K562 (cell line): ENCODE measurements around the gene PARD3B. TPM values are rescaled to one million over a fixed set of nuclear protein-coding genes. Genes with fewer than 3 reads are reported as not detected.

Experiments
- ATAC-seq: fragments of 200-7000 bp; cut with Tn5 transposase; 3 replicates; pipeline ENCODE4 v1.9.1; 2020; ENCODE audit warnings: moderate library complexity
- BruUV-seq: library from RNA; stranded (reverse); fragments of 400-500 nt; replicated peaks from 2 replicates; lab custom pipeline; 2021; lab: Mats Ljungman, UMichigan
- CTCF ChIA-PET: fragments of 300-600 bp; formaldehyde crosslinking; extraction: SDS; loops from one replicate; lab custom pipeline; 2021; ENCODE audit warnings: low intra/inter-chr PET ratio; lab: Yijun Ruan, JAX
- POLR2A ChIA-PET: fragments of 300-600, 350-650 bp; sonication (Branson Sonifier 250); formaldehyde crosslinking; extraction: SDS; loops from one replicate; lab custom pipeline; 2021; ENCODE audit warnings: antibody characterized with exemption, inconsistent platforms; lab: Yijun Ruan, JAX
- DNase-seq, 4 experiments: peaks; one replicate each; pipeline versions ENCODE4 v3.0.0 to v3.0.0-alpha.2; 2011 to 2018; ENCODE audit warnings: low spot score in 3 of 4, mixed read lengths in 3 of 4; ENCODE audit errors: extremely low read depth in 1 of 4
- FAIRE-seq: peaks from 2 replicates; lab custom pipeline; 2011; peaks lifted over from hg19 to GRCh38; lab: Jason Lieb, UNC
- H2AFZ ChIP-seq: 2 replicates; pipeline ENCODE4 v1.6.0; 2011; ENCODE audit warnings: low read depth, low read length, control low read depth, inconsistent platforms
- H3K27ac ChIP-seq: fragments of 200-600 bp; 3 replicates; pipeline ENCODE4 v1.8.0; 2011; ENCODE audit warnings: low read depth, mild to moderate bottlenecking, control low read depth, inconsistent platforms, low read length, moderate library complexity, mixed read lengths; ENCODE audit errors: extremely low read depth
- H3K27me3 ChIP-seq, 2 experiments: fragments of 300-600 bp in 1 of 2; 2 replicates in 1 of 2; 3 replicates in 1 of 2; pipeline versions ENCODE4 v1.6.0 to v1.8.0; 2011; ENCODE audit warnings: inconsistent platforms in 2 of 2, low read length in 2 of 2, mild to moderate bottlenecking in 1 of 2, mixed read lengths in 1 of 2, moderate library complexity in 1 of 2; ENCODE audit not compliant: control insufficient read depth in 2 of 2, insufficient read depth in 2 of 2
- H3K36me3 ChIP-seq: fragments of 300-600 bp; 3 replicates; pipeline ENCODE4 v1.8.0; 2011; ENCODE audit warnings: mild to moderate bottlenecking, low read length, inconsistent platforms; ENCODE audit not compliant: control insufficient read depth, insufficient read depth
- H3K4me1 ChIP-seq, 2 experiments: fragments of 200-600 bp in 1 of 2; replicated peaks in 1 of 2; 2 replicates in 1 of 2; 3 replicates in 1 of 2; pipeline versions ENCODE4 v1.5.1 to v1.8.0; 2011; ENCODE audit warnings: inconsistent platforms in 2 of 2, low read length in 2 of 2, mild to moderate bottlenecking in 1 of 2, mixed read lengths in 1 of 2, moderate library complexity in 1 of 2; ENCODE audit not compliant: control insufficient read depth in 2 of 2, insufficient read depth in 2 of 2
- H3K4me2 ChIP-seq: 2 replicates; pipeline ENCODE4 v1.6.1; 2011; ENCODE audit warnings: low read length, control low read depth, inconsistent platforms, mixed read lengths; ENCODE audit not compliant: insufficient read depth
- H3K4me3 ChIP-seq: fragments of 200-600 bp; sonication (generic), shearing (Covaris generic); 2 replicates; pipeline ENCODE4 v1.5.1; 2016; ENCODE audit warnings: control low read depth, inconsistent platforms
- H3K79me2 ChIP-seq: fragments of 200-600 bp; 3 replicates; pipeline ENCODE4 v1.8.0; 2011; ENCODE audit warnings: low read length, inconsistent platforms; ENCODE audit not compliant: control insufficient read depth, insufficient read depth
- H3K9ac ChIP-seq, 2 experiments: 2 replicates each; pipeline versions ENCODE4 v1.6.0 to v1.6.1; 2011; ENCODE audit warnings: low read depth in 2 of 2, low read length in 2 of 2, control low read depth in 1 of 2, inconsistent platforms in 1 of 2, mild to moderate bottlenecking in 1 of 2, mixed read lengths in 1 of 2; ENCODE audit not compliant: insufficient read depth in 1 of 2
- H3K9me1 ChIP-seq: one replicate; pipeline ENCODE4 v1.6.0; 2011; ENCODE audit warnings: inconsistent platforms, mild to moderate bottlenecking, low read length, moderate library complexity; ENCODE audit not compliant: control insufficient read depth, insufficient read depth
- H3K9me3 ChIP-seq: replicated peaks from 2 replicates; pipeline ENCODE4 v1.5.1; 2011; ENCODE audit warnings: low read depth, low read length, inconsistent platforms; ENCODE audit not compliant: control insufficient read depth, insufficient read depth
- H4K20me1 ChIP-seq: replicated peaks from 2 replicates; pipeline ENCODE4 v1.6.1; 2011; ENCODE audit warnings: low read length, inconsistent platforms, mixed read lengths; ENCODE audit not compliant: control insufficient read depth, insufficient read depth
- CEBPB ChIP-seq: fragments of 450-650 bp; IDR thresholded peaks from 2 replicates; pipeline ENCODE4 v1.6.1; 2016; ENCODE audit warnings: missing genetic modification characterization, missing compliant biosample characterization
- GTF2E2 ChIP-seq: fragments of 200-800 bp; sonication (Bioruptor generic); IDR thresholded peaks from 2 replicates; pipeline ENCODE4 v1.6.1; 2016; ENCODE audit warnings: missing genetic modification characterization, missing compliant biosample characterization
- HIVEP1 ChIP-seq: fragments of 250-450 bp; sonication (Bioruptor Pico); IDR thresholded peaks from 2 replicates; pipeline ENCODE4 v1.4.0; 2020; ENCODE audit warnings: mild to moderate bottlenecking
- HMG20A ChIP-seq: fragments of 450-650 bp; formaldehyde crosslinking; conservative IDR thresholded peaks from 2 replicates; pipeline ENCODE4 v1.4.0; 2020; ENCODE audit warnings: mild to moderate bottlenecking, mixed read lengths
- KLF16 ChIP-seq: IDR thresholded peaks from 2 replicates; pipeline ENCODE4 v1.6.1; 2016; ENCODE audit warnings: antibody characterized with exemption
- MGA ChIP-seq: fragments of 450-650 bp; IDR thresholded peaks from 2 replicates; pipeline ENCODE4 v1.6.1; 2016; ENCODE audit warnings: mild to moderate bottlenecking, moderate library complexity
- RAD51 ChIP-seq: fragments of 450-650 bp; IDR thresholded peaks from 2 replicates; pipeline ENCODE4 v1.7.1; 2016; ENCODE audit warnings: low read depth, mild to moderate bottlenecking, borderline replicate concordance
- SMARCA4 ChIP-seq: fragments of 450-650 bp; IDR thresholded peaks from 2 replicates; pipeline ENCODE4 v1.6.1; 2016
- SPI1 ChIP-seq: IDR thresholded peaks from 2 replicates; pipeline ENCODE4 v1.6.1; 2011; ENCODE audit warnings: low read depth, low read length, control low read depth, borderline replicate concordance
- XRCC5 ChIP-seq: fragments of 200-400 bp; formaldehyde crosslinking; IDR thresholded peaks from 2 replicates; pipeline ENCODE4 v1.6.1; 2017; ENCODE audit warnings: low read depth, mild to moderate bottlenecking, low read length
- ZNF143 ChIP-seq: sonication (generic); formaldehyde crosslinking; IDR thresholded peaks from 2 replicates; pipeline ENCODE4 v1.9.0; 2022; ENCODE audit warnings: mild to moderate bottlenecking, missing genetic modification reagents
- ZNF197 ChIP-seq: fragments of 200-800 bp; sonication (Bioruptor generic); IDR thresholded peaks from 2 replicates; pipeline ENCODE4 v1.6.1; 2016; ENCODE audit warnings: low read depth, missing genetic modification characterization, missing compliant biosample characterization
- ZNF232 ChIP-seq: sonication (generic); formaldehyde crosslinking; IDR thresholded peaks from 2 replicates; pipeline ENCODE4 v1.8.0; 2022; ENCODE audit warnings: mild to moderate bottlenecking, missing genetic modification reagents
- ZNF431 ChIP-seq: sonication (generic); formaldehyde crosslinking; IDR thresholded peaks from 2 replicates; pipeline ENCODE4 v1.8.0; 2022; ENCODE audit warnings: mild to moderate bottlenecking, missing genetic modification reagents
- WGBS: fragments of 100-300 bp; shearing (Covaris generic); methylation state at CpG from one replicate; pipeline ENCODE4 v1.1.6; 2016; ENCODE audit warnings: low coverage, mixed read lengths; ENCODE audit not compliant: insufficient coverage; ENCODE audit errors: missing lambda C conversion rate; 5-methylcytosine and 5-hydroxymethylcytosine counted together
- in situ Hi-C: fragments of 300-500 bp; cut with MboI; formaldehyde crosslinking; loops from 4 replicates; pipeline ENCODE4 v1.15.0; 2018; ENCODE audit warnings: inconsistent platforms, mixed read lengths
- intact Hi-C: fragments of 100-400 bp; cut with micrococcal nuclease; formaldehyde crosslinking; loops from 2 replicates; pipeline ENCODE4 v1.14.2; 2022
- polyA plus RNA-seq, 8 experiments: library from polyadenylated mRNA; depleted of rRNA in 4 of 8; stranded (reverse) in 5 of 8; unstranded in 3 of 8; fragments of >200 nt; fragmentation: Nextera tagmentation in 2 of 8; fragmentation: Illumina TruSeq in 1 of 8; extraction: Ambion mirVana in 2 of 8; extraction: Trizol in 1 of 8; gene quantifications; 2 replicates each; pipeline versions ENCODE4 v1.2.1 to v1.2.3, GENCODE V29; 2011 to 2014; ENCODE audit warnings: inconsistent platforms in 1 of 8, missing spikeins in 1 of 8
- total RNA-seq, 7 experiments: library from RNA; depleted of rRNA in 6 of 7; stranded (reverse); fragments of >200 nt in 6 of 7; fragmentation: Illumina TruSeq in 2 of 7; extraction: Trizol in 2 of 7; gene quantifications; 2 replicates each; pipeline versions ENCODE4 v1.2.1 to v1.2.3, GENCODE V29; 2011 to 2021; ENCODE audit warnings: low replicate concordance in 1 of 7

PARD3B gene
- total and polyA plus RNA-seq, 9 of the 15 experiments (the other 6 are each of a cell fraction or from before 2014, with no cell fraction given): 0.15 to 3.0 (median 1.1) TPM

GRCh38 chr2:204585930-204586329 lies 40.7 kb downstream of the PARD3B start:
- Histone ChIP-seq H3K9ac (no peak overlapping the region), H3K4me2 (no peak overlapping the region), H3K36me3 (no peaks in the 10 kb centered on the region), H3K4me3 (no peak overlapping the region), H3K4me1 (no peaks in the 10 kb centered on the region), H3K9me3 (no peaks in the 10 kb centered on the region), H3K27ac (no peak overlapping the region), H3K79me2 (no peaks in the 10 kb centered on the region), H3K27me3 (no peaks in the 10 kb centered on the region), H4K20me1 (no peaks in the 10 kb centered on the region), H3K9me1 (no peaks in the 10 kb centered on the region), H2AFZ (no peak overlapping the region)
- no CpG with 5 or more reads among the region's 1 CpG for WGBS
- in situ Hi-C loops: no loop called here
- no peak for FAIRE-seq
- intact Hi-C loops: no loop called here
- no peak for DNase-seq
- no TSS peak for BruUV-seq
- ChIA-PET POLR2A (interaction anchor here (0.7 kb wide), 1 partner anchor 820 kb away, joined by 4 read pairs; no protein-coding TSS in a partner anchor), CTCF (no interaction called here)
- ATAC-seq: no peak
- TF ChIP-seq GTF2E2 (tag): no peak
- no peak for TF ChIP-seq KLF16
- TF ChIP-seq ZNF143: no peak
- TF ChIP-seq HIVEP1 (CRISPR knock-in tag): no peak
- TF ChIP-seq ZNF197 (CRISPR knock-in tag): no peak
- no peak for TF ChIP-seq RAD51
- no peak for TF ChIP-seq HMG20A (CRISPR knock-in tag)
- TF ChIP-seq ZNF431: no peak
- no peak for TF ChIP-seq XRCC5
- TF ChIP-seq SMARCA4: no peak
- TF ChIP-seq SPI1: no peak
- TF ChIP-seq ZNF232 (CRISPR knock-in tag): no peak
- no peak for TF ChIP-seq MGA
- no peak for TF ChIP-seq CEBPB (tag)
